GM12878 (cell line): ENCODE results near the gene AIF1L.

Source experiments
- ATF3 ChIP-seq: IDR thresholded peaks from 2 replicates; pipeline ENCODE4 v1.6.1; 2011; ENCODE audit warnings: low read depth, mild to moderate bottlenecking, low read length, moderate library complexity, borderline replicate concordance; ENCODE audit errors: extremely low read depth
- CTCF ChIP-seq, 3 experiments: IDR thresholded peaks in 2 of 3; conservative IDR thresholded peaks in 1 of 3; 2 replicates each; pipeline ENCODE4 v1.5.1; 2011; ENCODE audit warnings: low read depth in 3 of 3, low read length in 3 of 3, mild to moderate bottlenecking in 3 of 3, control low read depth in 2 of 3, moderate library complexity in 2 of 3, inconsistent platforms in 1 of 3, mixed read lengths in 1 of 3; ENCODE audit not compliant: control insufficient read depth in 2 of 3, insufficient read depth in 1 of 3; ENCODE audit errors: extremely low read depth in 1 of 3
- HDAC2 ChIP-seq: fragments of 200-600 bp; sonication (generic); IDR thresholded peaks from 2 replicates; pipeline ENCODE4 v1.6.1; 2017
- JUNB ChIP-seq: IDR thresholded peaks from 2 replicates; pipeline ENCODE4 v1.6.1; 2016; ENCODE audit warnings: antibody characterized with exemption, mild to moderate bottlenecking
- MYC ChIP-seq: IDR thresholded peaks from 2 replicates; pipeline ENCODE4 v1.6.1; 2011; ENCODE audit warnings: mild to moderate bottlenecking, low read length, moderate library complexity, inconsistent platforms; ENCODE audit not compliant: insufficient read depth, insufficient replicate concordance, insufficient read length, severe bottlenecking
- NFXL1 ChIP-seq: fragments of 450-650 bp; IDR thresholded peaks from 2 replicates; pipeline ENCODE4 v1.6.1; 2017; ENCODE audit warnings: antibody characterized with exemption, mild to moderate bottlenecking, borderline replicate concordance
- POLR2AphosphoS2 ChIP-seq: IDR thresholded peaks from 2 replicates; pipeline ENCODE4 v1.6.1; 2011; ENCODE audit warnings: low read depth, mild to moderate bottlenecking, low read length, improper control_type of control experiment, moderate library complexity
- POLR2AphosphoS5 ChIP-seq: IDR thresholded peaks from 2 replicates; pipeline ENCODE4 v1.6.1; 2011; ENCODE audit warnings: mild to moderate bottlenecking, low read length, inconsistent platforms
- SP1 ChIP-seq: IDR thresholded peaks from one replicate; pipeline ENCODE4 v1.6.1; 2011; ENCODE audit warnings: low read depth, low read length
- SREBF1 ChIP-seq: IDR thresholded peaks from 2 replicates; pipeline ENCODE4 v1.6.1; 2012; ENCODE audit warnings: mild to moderate bottlenecking, low read length
- SREBF2 ChIP-seq: IDR thresholded peaks from 2 replicates; pipeline ENCODE4 v1.6.1; 2012; ENCODE audit warnings: mild to moderate bottlenecking, low read length
- TAF1 ChIP-seq: IDR thresholded peaks from 2 replicates; pipeline ENCODE4 v1.6.1; 2011; ENCODE audit warnings: mild to moderate bottlenecking, low read depth, low read length, borderline replicate concordance

- TF ChIP-seq SREBF2: no peak
- no peak for TF ChIP-seq SREBF1
- TF ChIP-seq NFXL1: no peak
- TF ChIP-seq POLR2AphosphoS2: no peak
- no peak for TF ChIP-seq HDAC2
- TF ChIP-seq SP1: no peak
- TF ChIP-seq CTCF (IDR thresholded peaks at IDR 0.05 in 2 of 3, conservative IDR thresholded peaks at IDR 0.05 in 1 of 3; ENCODE audit: control insufficient read depth in 2 of 3, extremely low read depth in 1 of 3, insufficient read depth in 1 of 3, low read depth in 3 of 3, low read length in 3 of 3): no peak
- TF ChIP-seq ATF3: no peak
- TF ChIP-seq POLR2AphosphoS5: no peak
- no peak for TF ChIP-seq TAF1
- no peak for TF ChIP-seq MYC
- TF ChIP-seq JUNB: no peak
Observed at GRCh38 chr9:131120620-131121228, 24.4 kb downstream of the AIF1L start.
